ENCODE results near the gene TGFBR3. TPM values are rescaled to one million over a fixed set of nuclear protein-coding genes. Genes with fewer than 3 reads are reported as not detected.

The TGFBR3 gene
- total and polyA plus RNA-seq, 2 of the 4 experiments (the other 2 are of a cell fraction): 3.0 to 11.3 TPM

DNA sequence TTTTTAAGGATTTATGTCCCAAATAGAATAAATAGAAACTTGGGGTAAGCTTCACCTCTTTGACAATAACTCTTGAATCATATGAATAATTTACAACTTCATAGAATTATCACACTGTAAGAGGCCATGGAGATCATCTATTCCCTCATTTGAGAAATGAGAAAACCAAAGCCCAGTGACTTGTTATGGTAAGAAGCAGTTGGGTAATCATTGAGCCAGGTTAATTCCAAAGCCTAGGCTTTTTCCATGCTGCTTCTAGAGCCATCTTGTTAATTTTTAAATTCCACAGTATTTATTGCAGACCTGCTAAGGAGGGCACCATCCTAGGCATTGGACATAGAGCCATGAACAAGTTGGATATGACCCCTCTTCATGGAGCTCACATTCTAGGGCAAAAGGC lies 224.8 kb downstream of the TGFBR3 start:
- H2AK5ac ChIP-seq (ENCODE audit: low read depth, low read length): no peak overlapping the region
- dilution Hi-C loops (cut with HindIII; ENCODE audit: low sequenced_read_pairs, unreplicated experiment) (no loop called here), intact Hi-C loops (cut with micrococcal nuclease) (no loop called here), in situ Hi-C loops (cut with MboI; ENCODE audit: low sequenced_read_pairs) (no loop called here)
- no peak overlapping the region for H2BK120ac ChIP-seq (ENCODE audit: low read depth, low read length)
- no peak overlapping the region for H3K27ac ChIP-seq (ENCODE audit: insufficient read depth, low read length)
- no peak overlapping the region for H4K8ac ChIP-seq (ENCODE audit: low read depth in 2 of 2, low read length in 2 of 2)
- CTCF ChIA-PET: no interaction called here
- H4K5ac ChIP-seq (ENCODE audit: low read depth, low read length): no peak overlapping the region
- H3K4me2 ChIP-seq (ENCODE audit: low read depth, low read length): no peak overlapping the region
- no peaks in the 10 kb centered on the region for H3K27me3 ChIP-seq (ENCODE audit: control insufficient read depth, insufficient read depth, low read length)
- no peaks in the 10 kb centered on the region for H3K79me1 ChIP-seq (ENCODE audit: low read depth in 1 of 2, low read length in 2 of 2)
- no peak overlapping the region for H3K4ac ChIP-seq (ENCODE audit: low read depth, low read length)
- H3K4me3 ChIP-seq (ENCODE audit: insufficient read depth, low read depth, low read length): no peak overlapping the region
- H3K18ac ChIP-seq (ENCODE audit: low read depth, low read length): no peak overlapping the region
- no peak overlapping the region for H2BK20ac ChIP-seq (ENCODE audit: low read depth, low read length)
- no peak overlapping the region for H3K9ac ChIP-seq (ENCODE audit: low read depth, low read length)
- POLR2A ChIA-PET (ENCODE audit: unreplicated experiment): no interaction called here
- H4K91ac ChIP-seq (ENCODE audit: insufficient read depth, low read depth, low read length): no peak overlapping the region
- no peak overlapping the region for H2BK5ac ChIP-seq (ENCODE audit: low read depth, low read length, poor library complexity, severe bottlenecking)
- no peak for ATAC-seq (ENCODE audit: low read depth)
- H3K36me3 ChIP-seq (ENCODE audit: control insufficient read depth, insufficient read depth, low read length): no peaks in the 10 kb centered on the region
- H2AFZ ChIP-seq (replicated peaks; ENCODE audit: low read length, poor library complexity): no peak overlapping the region
- no TSS peak for BruUV-seq (replicated peaks)
- H3K23ac ChIP-seq (ENCODE audit: low read depth, low read length): no peak overlapping the region
- H2AK9ac ChIP-seq (replicated peaks; ENCODE audit: low read depth, low read length, poor library complexity): no peak overlapping the region
- H3K9me3 ChIP-seq (ENCODE audit: control insufficient read depth, insufficient read depth, low read length): no peaks in the 10 kb centered on the region; the same call in 1 of the 2 replicates
- no peak overlapping the region for H2BK15ac ChIP-seq (ENCODE audit: low read depth, low read length)
- H3K9me1 ChIP-seq (ENCODE audit: insufficient read depth, low read length): no peaks in the 10 kb centered on the region
- no peak for DNase-seq
- TF ChIP-seq RFX5 (IDR thresholded peaks at IDR 0.05; ENCODE audit: low read depth, low read length) (no peak), MAFK (IDR thresholded peaks at IDR 0.05; ENCODE audit: low read depth, low read length) (no peak), POLR2A (IDR thresholded peaks at IDR 0.05; ENCODE audit: low read depth, low read length) (no peak), CHD1 (IDR thresholded peaks at IDR 0.05; ENCODE audit: low read depth, low read length) (no peak), MAZ (IDR thresholded peaks at IDR 0.05; ENCODE audit: borderline replicate concordance, low read depth, low read length) (no peak), MXI1 (IDR thresholded peaks at IDR 0.05; ENCODE audit: borderline replicate concordance, low read depth, low read length) (no peak)
- TF ChIP-seq, protein P1, sequence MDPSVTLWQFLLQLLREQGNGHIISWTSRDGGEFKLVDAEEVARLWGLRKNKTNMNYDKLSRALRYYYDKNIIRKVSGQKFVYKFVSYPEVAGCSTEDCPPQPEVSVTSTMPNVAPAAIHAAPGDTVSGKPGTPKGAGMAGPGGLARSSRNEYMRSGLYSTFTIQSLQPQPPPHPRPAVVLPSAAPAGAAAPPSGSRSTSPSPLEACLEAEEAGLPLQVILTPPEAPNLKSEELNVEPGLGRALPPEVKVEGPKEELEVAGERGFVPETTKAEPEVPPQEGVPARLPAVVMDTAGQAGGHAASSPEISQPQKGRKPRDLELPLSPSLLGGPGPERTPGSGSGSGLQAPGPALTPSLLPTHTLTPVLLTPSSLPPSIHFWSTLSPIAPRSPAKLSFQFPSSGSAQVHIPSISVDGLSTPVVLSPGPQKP (IDR thresholded peaks at IDR 0.05; ENCODE audit: borderline replicate concordance, low read depth, low read length): no peak
- no peaks in the 10 kb centered on the region for H3K4me1 ChIP-seq (ENCODE audit: control insufficient read depth, insufficient read depth, low read length)
- H3K56ac ChIP-seq (ENCODE audit: extremely low read depth, insufficient read depth, low read length): no peak overlapping the region
- no peaks in the 10 kb centered on the region for H4K20me1 ChIP-seq (ENCODE audit: insufficient read depth, low read length)
- H3K14ac ChIP-seq (replicated peaks; ENCODE audit: low read depth, low read length): no peak overlapping the region
